ENCODE data around the gene PLCD3. TPM values are rescaled to one million over a fixed set of nuclear protein-coding genes. Genes with fewer than 3 reads are reported as not detected.

PLCD3 gene
- total RNA-seq, 1 experiment from 2014 or later, result 35.1 TPM

- Histone ChIP-seq H2AFZ (ENCODE audit: low read length) (no peak overlapping the region), H3F3A (ENCODE audit: low read length, unreplicated experiment) (no peaks in the 10 kb centered on the region), H3K4me3 (ENCODE audit: low read length) (no peak overlapping the region), H3K27ac (ENCODE audit: low read length) (no peak overlapping the region), H3K4me1 (ENCODE audit: insufficient read depth, low read length) (peaks cover 31% of the 10 kb centered on the region), H4K20me1 (ENCODE audit: low read length) (no peaks in the 10 kb centered on the region), H3K9ac (ENCODE audit: low read length) (no peak overlapping the region), H3K36me3 (ENCODE audit: low read depth, low read length) (no peaks in the 10 kb centered on the region), H3K79me2 (ENCODE audit: low read length) (peaks cover 37% of the 10 kb centered on the region), H3K4me2 (ENCODE audit: low read length) (no peak overlapping the region), H3K9me3 (ENCODE audit: low read length) (no peaks in the 10 kb centered on the region), H3K27me3 (ENCODE audit: low read length) (no peaks in the 10 kb centered on the region), H3K9me2 (replicated peaks; ENCODE audit: low read length) (no peaks in the 10 kb centered on the region)
- ATAC-seq, result no peak
- CTCF ChIA-PET, result no interaction called here
- no peak for DNase-seq
- no TSS peak for BruUV-seq (replicated peaks)
- intact Hi-C loops (cut with micrococcal nuclease), result no loop called here
- TF ChIP-seq CTCF (conservative IDR thresholded peaks at IDR 0.05; ENCODE audit: low read depth, low read length) (no peak), EZH2phosphoT487 (IDR thresholded peaks at IDR 0.05; ENCODE audit: borderline replicate concordance, low read length) (no peak), EZH2 (IDR thresholded peaks at IDR 0.05; ENCODE audit: low read length, unreplicated experiment) (no peak)
- POLR2A ChIA-PET (ENCODE audit: unreplicated experiment), result no interaction called here
These were observed 11.3 kb downstream of the PLCD3 start for GRCh38 chr17:45121055-45121454.

DNA sequence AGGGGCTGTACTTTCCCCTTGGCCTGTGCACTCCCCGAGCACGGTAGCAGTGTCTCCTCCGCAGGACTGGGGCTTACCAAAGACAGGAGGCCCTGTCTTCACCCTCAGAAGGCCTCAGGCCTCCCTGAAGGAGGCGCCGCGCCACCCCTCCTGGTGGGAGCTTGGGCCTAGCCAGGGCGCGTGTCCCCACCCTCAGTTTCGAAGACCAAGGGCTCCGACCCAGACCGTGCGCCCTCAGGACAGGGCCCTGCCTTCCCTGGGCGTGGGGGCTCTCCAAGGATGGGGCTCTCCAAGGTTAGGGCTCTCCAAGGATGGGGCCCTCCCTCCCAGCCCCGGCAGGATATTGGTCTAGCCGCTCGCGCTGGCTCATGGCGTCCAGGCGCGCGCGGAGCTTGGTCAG lies 11.8 kb downstream of the PLCD3 start:
- CTCF ChIA-PET, result no interaction called here
- no peaks in the 10 kb centered on the region for H3K9me3 ChIP-seq (ENCODE audit: low read length)
- no peaks in the 10 kb centered on the region for H4K20me1 ChIP-seq (ENCODE audit: low read length)
- peaks cover 34% of the 10 kb centered on the region for H3K79me2 ChIP-seq (ENCODE audit: low read length)
- DNase-seq, result no peak
- no peaks in the 10 kb centered on the region for H3K36me3 ChIP-seq (ENCODE audit: low read depth, low read length)
- peaks cover 31% of the 10 kb centered on the region for H3K4me1 ChIP-seq (ENCODE audit: insufficient read depth, low read length)
- no peaks in the 10 kb centered on the region for H3K27me3 ChIP-seq (ENCODE audit: low read length)
- POLR2A ChIA-PET (ENCODE audit: unreplicated experiment), result no interaction called here
- no peak overlapping the region for H3K4me3 ChIP-seq (ENCODE audit: low read length)
- TF ChIP-seq CTCF (conservative IDR thresholded peaks at IDR 0.05; ENCODE audit: low read depth, low read length) (no peak), EZH2phosphoT487 (IDR thresholded peaks at IDR 0.05; ENCODE audit: borderline replicate concordance, low read length) (no peak), EZH2 (IDR thresholded peaks at IDR 0.05; ENCODE audit: low read length, unreplicated experiment) (no peak)
- no peak overlapping the region for H2AFZ ChIP-seq (ENCODE audit: low read length)
- H3K27ac ChIP-seq (ENCODE audit: low read length), result no peak overlapping the region
- no peak for ATAC-seq
- intact Hi-C loops (cut with micrococcal nuclease), result no loop called here
- no peak overlapping the region for H3K9ac ChIP-seq (ENCODE audit: low read length)
- no peaks in the 10 kb centered on the region for H3K9me2 ChIP-seq (replicated peaks; ENCODE audit: low read length)
- no peak overlapping the region for H3K4me2 ChIP-seq (ENCODE audit: low read length)
- no TSS peak for BruUV-seq (replicated peaks)
- no peaks in the 10 kb centered on the region for H3F3A ChIP-seq (ENCODE audit: low read length, unreplicated experiment)

DNA sequence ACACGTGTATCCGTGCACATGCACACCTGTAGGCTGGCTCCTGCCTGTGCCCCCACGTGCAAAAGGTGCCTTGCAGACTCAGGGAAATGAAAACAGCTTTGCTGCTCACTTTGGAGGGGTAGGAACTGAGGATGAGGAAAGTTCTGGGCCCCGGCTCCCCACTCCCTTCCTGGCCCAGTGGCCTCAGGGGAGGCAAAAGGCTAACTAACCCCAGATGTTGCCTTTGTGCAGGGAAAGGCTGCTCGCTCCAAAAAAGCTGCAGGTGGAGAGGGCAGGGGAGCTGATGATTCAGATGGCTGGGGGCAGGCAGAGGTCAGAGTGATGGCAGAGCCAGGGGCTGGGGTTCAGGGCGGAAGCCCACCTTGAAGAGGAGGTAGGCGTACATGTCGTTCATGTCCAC lies 12.4 kb downstream of the PLCD3 start:
- no peak overlapping the region for H3K27ac ChIP-seq (ENCODE audit: low read length)
- POLR2A ChIA-PET (ENCODE audit: unreplicated experiment), result no interaction called here

More for the DNA sequence above, 12.4 kb downstream of the PLCD3 start:
- intact Hi-C loops (cut with micrococcal nuclease), result no loop called here
- Histone ChIP-seq H3K27me3 (ENCODE audit: low read length) (no peaks in the 10 kb centered on the region), H3K9me2 (replicated peaks; ENCODE audit: low read length) (no peaks in the 10 kb centered on the region), H3K4me2 (ENCODE audit: low read length) (no peak overlapping the region), H3K36me3 (ENCODE audit: low read depth, low read length) (no peaks in the 10 kb centered on the region), H3K79me2 (ENCODE audit: low read length) (peaks cover 28% of the 10 kb centered on the region), H2AFZ (ENCODE audit: low read length) (no peak overlapping the region), H3K9ac (ENCODE audit: low read length) (no peak overlapping the region), H3K9me3 (ENCODE audit: low read length) (no peaks in the 10 kb centered on the region), H3K4me3 (ENCODE audit: low read length) (no peak overlapping the region), H3K4me1 (ENCODE audit: insufficient read depth, low read length) (peaks cover 31% of the 10 kb centered on the region), H4K20me1 (ENCODE audit: low read length) (no peaks in the 10 kb centered on the region), H3F3A (ENCODE audit: low read length, unreplicated experiment) (no peaks in the 10 kb centered on the region)
- DNase-seq (no peak), ATAC-seq (no peak)
- CTCF ChIA-PET, result no interaction called here
- no TSS peak for BruUV-seq (replicated peaks)
- no peak for TF ChIP-seq CTCF (conservative IDR thresholded peaks at IDR 0.05; ENCODE audit: low read depth, low read length)
- no peak for TF ChIP-seq EZH2 (IDR thresholded peaks at IDR 0.05; ENCODE audit: low read length, unreplicated experiment)
- TF ChIP-seq EZH2phosphoT487 (IDR thresholded peaks at IDR 0.05; ENCODE audit: borderline replicate concordance, low read length), result no peak

All from PC-3 (cell line).